T-helper 2 cell (primary cell): ENCODE measurements around the gene ITGB3.

Source experiments
- DNase-seq, 5 experiments: peaks; one replicate each; pipeline versions ENCODE4 v3.0.0 to v3.0.0-alpha.2; 2012 to 2022

ITGB3 gene

GRCh38 chr17:47277921-47278320 lies 24.3 kb downstream of the ITGB3 start:
- no peak for DNase-seq

- no peak for DNase-seq
Observed at GRCh38 chr17:47278561-47278960, 24.9 kb downstream of the ITGB3 start.

- no peak for DNase-seq
Observed at GRCh38 chr17:47279062-47279801, 25.6 kb downstream of the ITGB3 start.

DNA sequence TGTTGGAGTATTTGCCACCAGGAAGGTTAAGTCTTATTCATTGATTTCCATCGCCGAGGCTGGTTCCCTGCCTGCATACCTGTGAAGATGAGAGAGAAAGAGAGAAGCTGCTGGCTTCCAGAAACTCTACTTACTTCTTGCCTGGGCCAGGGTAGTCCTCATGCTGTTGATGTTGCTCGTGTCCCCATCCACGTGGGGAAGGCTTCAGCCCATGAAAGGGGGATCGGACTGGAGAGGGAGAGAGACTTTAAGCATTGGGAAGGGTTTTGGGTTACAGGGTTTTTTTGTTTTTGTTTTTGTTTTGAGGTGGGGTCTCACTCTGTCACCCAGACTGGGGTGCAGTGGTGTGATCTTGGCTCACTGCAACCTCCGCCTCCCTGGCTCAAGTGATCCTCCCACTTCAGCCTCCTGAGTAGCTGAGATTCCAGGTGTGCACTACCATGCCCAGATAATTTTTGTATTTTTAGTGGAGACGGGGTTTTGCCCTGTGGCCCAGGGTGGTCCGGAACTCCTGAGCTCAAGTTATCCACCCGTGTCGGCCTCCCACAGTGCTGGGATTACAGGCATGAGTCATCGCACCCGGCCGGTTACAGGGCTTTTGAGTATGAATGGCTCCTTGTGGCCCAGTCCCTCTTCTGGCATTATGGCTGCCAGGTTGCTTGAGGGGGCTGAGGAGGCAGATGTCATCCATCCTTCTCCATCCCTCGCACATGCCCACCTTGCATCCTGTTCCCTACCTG lies 26.6 kb downstream of the ITGB3 start:
- DNase-seq = no peak

DNA sequence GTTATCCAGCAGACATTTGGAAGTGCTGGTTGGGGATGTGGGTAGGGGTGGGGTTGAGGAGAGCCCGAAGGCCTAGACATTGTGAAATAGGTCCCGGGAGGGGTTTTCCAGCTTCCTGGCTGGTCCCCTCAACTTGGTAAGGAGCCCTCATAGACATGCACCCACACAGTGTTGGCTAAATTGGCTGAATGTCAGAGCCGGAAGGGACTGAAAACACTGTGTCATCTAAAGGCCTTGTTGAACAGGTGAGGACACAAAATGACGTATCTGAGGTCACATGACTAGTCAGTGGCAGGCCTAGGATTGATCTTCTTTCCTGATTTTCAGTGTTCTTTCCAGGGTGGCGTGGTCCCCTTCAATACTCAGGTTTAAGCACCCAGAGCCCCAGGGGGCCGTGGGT lies 27.6 kb downstream of the ITGB3 start:
- no peak for DNase-seq

- no peak for DNase-seq
Observed at GRCh38 chr17:47285003-47285402, 31.4 kb downstream of the ITGB3 start.

DNA sequence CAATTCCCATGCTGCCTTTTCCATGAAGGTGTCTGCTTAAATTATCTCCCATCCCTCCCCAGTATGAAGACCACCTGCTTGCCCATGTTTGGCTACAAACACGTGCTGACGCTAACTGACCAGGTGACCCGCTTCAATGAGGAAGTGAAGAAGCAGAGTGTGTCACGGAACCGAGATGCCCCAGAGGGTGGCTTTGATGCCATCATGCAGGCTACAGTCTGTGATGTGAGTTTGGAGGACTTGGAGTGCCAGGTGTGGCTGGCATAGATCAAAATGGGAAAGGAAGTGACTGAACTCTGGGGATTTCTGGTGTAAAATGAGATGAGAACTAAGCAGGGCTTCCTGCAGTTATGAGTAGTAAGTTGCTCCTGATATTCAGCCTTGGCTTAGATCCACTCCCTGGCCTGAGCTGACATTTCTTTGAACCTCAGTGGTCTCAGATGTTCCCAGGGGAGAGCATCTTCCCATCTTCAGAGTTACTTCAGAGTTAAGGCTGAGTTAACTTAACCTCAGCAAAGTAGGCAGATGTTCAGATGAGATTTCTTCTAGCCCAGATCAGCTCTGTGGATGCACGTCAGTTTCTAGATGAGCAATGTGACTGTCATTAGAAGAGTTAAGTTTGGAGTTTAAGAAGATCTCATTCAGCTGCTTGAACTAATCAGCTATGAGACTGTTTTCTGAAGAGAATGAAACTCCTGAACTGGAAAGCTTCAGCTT lies 32.7 kb downstream of the ITGB3 start:
- DNase-seq = peak in 1 of 5 experiments; percentile 82

DNA sequence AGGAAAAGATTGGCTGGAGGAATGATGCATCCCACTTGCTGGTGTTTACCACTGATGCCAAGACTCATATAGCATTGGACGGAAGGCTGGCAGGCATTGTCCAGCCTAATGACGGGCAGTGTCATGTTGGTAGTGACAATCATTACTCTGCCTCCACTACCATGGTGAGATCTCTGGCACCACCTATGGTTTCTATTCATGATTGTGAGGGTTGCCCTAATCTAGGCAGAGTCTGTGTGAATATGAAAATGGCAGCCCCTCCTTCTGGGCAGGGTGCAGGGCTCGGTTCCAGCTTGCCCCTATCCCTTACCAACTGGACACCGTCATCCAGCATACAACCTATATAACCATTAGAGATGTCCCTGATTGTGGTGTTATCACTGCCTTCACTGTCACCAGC lies 33.4 kb downstream of the ITGB3 start:
- peak in 1 of 5 experiments; percentile 50 for DNase-seq

DNA sequence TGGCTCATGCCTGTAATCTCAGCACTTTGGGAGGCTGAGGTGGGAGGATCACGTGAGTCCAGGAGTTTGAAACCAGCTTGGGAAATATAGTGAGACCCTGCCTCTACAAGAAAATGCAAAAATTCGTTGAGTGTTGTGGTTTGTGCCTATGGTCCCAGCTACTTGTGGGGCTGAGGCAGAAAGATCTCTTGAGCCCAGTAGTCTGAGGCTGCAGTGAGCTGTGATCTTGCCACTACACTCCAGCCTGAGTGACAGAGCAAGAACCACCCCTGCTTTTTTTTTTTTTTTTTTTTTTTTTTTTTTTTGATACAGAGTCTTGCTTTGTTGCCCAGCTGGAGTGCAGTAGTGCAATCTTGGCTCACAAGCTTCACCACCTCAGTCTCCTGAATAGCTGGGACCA lies 34.0 kb downstream of the ITGB3 start:
- DNase-seq = peak in 1 of 5 experiments; percentile 32

DNA sequence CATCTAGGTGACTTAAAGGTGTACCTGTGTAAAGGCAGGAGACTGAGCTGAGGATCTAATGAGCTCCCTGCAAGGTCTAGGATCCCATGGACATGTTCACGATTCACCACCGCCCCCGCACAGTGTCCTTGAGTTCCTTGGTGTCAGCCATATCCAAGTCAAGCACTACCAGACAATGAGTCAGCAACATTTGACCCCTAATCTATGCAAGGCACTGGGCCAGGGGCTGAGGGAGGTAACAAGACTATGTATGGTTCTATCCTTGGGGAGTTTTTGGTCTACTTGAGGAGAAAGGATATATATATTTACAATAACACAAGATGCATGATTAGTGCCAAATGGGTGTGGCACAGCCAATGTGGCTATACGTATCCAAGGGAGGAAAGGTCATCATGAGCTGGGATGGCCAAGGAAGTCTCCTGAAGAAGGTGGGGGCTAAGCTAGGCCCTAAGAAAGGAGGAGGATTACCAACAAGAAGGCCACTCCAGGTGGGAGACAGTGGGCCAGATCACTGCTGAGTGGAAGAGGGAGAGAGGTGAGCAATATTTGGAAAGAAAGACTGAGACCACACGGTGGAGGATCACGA lies 35.0 kb downstream of the ITGB3 start:
- no peak for DNase-seq

DNA sequence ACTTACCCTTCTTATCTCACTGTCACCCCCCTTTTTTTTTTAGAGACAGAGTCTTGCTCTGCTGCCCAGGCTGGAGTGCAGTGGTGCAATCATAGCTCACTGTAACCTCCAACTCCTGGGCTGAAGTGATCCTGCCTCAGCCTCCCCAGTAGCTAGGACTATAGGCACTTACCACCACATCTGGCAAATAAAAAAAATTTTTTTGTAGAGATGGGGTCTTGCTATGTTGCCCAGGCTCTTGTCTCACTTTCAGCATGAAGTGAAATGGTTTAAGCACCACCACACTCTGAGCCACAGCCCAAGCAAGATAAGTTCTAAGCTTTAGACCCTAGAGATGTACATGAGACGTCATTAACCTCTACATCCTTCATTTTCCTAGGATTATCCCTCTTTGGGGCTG lies 35.7 kb downstream of the ITGB3 start:
- no peak for DNase-seq

DNA sequence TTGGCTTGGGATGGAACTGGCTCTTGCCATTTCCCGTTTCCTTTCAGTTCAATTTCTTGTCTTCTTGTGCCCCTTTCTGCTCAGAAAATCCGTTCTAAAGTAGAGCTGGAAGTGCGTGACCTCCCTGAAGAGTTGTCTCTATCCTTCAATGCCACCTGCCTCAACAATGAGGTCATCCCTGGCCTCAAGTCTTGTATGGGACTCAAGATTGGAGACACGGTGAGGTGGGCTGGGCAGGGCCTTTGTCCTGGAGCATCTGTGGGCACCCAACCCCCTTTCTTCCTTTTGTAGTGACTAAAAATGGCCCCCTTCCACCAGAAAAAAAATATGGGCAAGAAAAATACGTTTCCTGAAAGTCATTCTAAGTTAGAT lies 37.2 kb downstream of the ITGB3 start:
- DNase-seq = no peak

DNA sequence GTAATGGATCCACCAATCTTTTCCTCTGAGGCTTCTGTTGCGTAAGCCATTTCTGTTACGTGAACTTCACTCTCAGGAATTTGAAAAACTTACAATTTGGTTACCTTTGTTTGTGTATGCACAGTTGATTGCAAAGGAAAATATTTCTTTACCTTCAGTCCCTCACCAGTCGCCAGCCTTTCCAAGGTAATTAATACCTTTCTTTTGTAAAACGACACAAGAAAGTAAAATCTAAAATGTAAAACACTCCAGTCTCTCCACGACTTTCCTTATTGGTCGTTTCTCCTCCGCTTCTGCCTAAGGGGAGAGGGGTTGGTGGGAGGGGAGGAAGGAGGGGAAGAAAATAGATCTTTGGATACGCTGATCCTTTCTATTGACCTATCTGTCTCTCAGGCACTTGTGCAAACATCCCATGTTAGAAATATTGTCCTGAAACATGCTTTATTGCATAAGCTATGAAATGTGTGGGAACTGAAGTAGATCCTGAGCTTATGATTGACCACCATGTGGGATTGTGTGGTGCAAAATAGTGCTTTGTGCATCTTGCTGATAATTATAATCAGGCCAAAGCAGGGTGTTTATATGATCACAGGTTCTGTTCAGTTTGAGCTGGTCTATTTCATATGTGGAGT lies 37.7 kb downstream of the ITGB3 start:
- no peak for DNase-seq

- no peak for DNase-seq
Observed at GRCh38 chr17:47292206-47292605, 38.6 kb downstream of the ITGB3 start.

DNA sequence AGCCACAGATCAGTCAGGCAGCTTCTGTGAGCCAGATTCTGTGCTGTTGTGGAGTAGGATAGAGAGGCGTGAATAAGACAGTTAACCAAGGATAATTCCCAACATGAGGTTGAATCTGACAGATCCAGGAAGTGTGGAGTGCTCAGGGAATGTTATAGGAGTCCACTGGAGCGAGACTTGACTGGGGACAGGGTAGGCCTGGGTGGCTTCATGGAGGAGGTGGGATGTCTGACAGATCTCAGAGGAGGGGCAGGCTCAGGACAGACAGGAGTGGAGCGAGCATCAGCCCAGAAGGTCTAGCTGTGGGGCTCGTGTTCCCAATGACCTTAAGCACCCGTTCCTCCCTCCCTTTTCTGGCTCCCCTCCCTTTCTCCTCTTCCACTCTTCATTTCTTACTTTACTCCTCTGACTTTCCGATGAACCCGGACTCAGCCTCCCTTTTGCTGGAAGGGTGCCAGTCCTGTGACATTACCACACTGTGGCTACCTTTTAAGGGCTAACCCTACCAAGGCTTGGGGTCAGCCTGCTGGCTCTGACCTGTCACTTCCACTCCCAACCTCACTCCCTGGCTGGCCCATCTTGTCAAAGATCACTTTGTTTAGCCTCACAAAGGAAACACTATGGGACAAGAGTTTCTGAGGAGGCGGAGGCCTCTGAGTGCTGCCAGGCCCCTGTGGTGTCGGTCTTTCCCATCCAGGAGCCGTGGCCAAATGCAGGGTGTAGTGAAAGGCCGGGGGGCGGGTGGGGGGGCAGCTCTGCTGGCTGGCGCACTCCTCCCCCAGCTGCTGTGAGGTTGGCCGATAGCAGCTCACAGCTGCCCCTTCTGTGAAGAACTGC lies 41.6 kb downstream of the ITGB3 start:
- DNase-seq = no peak

DNA sequence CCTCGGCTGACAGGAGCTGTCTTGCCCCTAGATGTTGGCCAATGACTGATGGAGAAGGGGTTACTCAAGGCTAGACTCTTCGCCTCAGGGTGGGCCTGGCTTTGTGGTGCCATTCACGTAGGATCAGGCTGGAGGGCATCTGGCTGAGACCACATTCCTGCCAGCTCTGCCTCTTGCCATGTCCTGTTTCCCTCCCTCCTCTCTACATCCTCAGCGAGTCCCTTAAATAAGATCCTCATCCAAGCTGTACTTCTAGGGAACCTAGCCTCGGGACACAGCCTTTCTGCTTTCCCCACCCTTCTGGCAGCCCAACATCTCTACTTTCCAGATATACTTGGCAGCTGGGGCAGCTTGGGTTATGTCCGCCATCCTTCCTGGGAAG lies 42.2 kb downstream of the ITGB3 start:
- no peak for DNase-seq

DNA sequence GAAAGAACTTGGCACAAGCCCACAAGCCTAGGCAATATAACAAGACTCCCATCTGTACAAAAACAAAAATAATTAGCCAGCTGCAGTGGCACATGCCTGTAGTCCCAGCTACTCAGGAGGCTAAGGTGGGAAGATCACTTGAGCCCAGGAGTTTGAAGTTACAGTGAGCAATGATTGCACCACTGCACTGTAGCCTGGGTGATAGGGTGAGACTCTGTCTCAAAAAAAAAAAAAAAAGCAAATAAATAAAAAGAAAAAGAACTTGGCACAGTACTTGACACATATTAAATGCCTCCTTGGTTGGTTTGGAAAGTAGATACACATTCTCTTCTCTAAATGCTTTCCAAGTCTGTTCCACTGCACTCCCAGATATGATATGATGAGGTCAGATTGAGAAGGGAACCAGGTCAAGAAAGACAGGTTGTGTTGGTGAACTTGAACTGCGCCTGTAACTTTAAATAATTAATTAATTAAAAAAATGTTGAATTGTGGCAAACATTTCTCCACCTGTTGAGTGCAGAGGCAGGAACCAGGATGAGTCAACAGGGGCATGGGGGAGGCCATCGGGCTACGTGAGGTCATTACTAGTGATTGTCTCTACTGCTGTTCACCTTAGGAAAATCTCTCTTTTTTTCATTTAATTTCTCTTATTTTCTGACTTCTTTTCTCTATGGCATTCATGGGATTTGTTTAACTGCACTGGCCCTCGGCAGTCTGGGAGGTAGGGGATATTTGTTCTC lies 44.2 kb downstream of the ITGB3 start:
- no peak for DNase-seq

DNA sequence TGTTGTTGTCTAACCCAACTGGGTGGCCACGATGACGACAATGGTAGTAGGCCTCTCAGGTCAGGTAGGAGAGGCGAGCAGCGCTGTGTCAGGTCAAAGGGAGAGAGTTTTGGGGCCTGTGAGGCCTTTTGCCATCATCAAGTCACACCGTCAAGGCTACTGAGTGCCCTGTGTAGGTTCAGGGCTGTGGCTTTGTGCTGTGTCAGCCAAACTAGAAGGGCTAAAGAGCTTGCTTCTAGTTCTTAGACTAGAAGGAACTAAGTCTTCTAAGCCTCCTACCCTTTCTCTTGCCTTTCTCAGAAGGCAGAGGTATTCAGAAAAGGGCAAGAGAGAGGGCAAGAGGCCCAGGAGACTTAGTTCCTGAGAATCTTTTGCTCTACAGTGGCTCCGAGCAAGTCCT lies 45.1 kb downstream of the ITGB3 start:
- DNase-seq = no peak

- no peak for DNase-seq
Observed at GRCh38 chr17:47299239-47299910, 45.7 kb downstream of the ITGB3 start.

- no peak for DNase-seq
Observed at GRCh38 chr17:47300718-47301117, 47.1 kb downstream of the ITGB3 start.

GRCh38 chr17:47301161-47301560 lies 47.5 kb downstream of the ITGB3 start:
- peak in 1 of 5 experiments; percentile 93 for DNase-seq
